Activated CD8-positive, alpha-beta memory T cell treated with anti-CD3 and anti-CD28 coated beads for 48 hours (primary cell): ENCODE results near the gene PTGIR.

Source experiments
- DNase-seq, 3 experiments: peaks; one replicate each; pipeline ENCODE4 v3.0.0-alpha.2; 2020; ENCODE audit warnings: low read depth in 2 of 3, low spot score in 2 of 3

The PTGIR gene

DNA sequence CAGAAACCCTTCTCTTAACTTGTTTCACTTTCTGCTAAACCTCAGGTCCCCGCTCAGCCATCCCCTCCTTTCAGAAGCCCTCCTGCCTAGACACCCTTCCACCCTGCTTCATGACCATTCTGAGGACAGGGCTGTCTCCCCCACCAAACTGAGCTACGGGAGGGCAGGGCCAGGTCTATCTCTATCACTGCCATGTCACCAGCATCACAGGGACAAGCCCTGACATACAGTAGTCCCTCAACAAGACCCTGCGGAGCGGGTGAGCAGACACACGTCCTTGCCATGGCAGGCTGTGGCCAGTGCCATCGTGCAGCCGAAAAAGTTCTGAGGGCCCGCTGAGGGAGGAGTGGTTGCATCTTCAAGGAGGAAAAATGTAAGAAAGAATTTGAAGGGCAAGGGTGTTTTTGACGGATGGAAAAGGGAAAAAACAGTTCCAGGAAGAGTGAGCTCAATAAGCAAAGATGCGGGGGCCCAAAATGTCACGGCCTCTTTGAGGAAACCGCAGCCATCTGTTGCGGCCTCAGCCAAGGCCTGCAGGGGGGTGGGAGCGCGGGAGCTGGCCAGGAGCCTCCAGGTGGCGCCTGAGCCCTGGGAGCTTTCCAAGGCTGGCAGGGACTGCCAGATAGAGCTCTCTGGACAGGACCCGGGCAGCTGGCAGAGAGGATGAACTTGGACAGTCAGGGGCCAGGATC lies 8.1 kb downstream of the PTGIR start:
- DNase-seq: peak in 2 of 3 experiments; percentile 58 to 64

DNA sequence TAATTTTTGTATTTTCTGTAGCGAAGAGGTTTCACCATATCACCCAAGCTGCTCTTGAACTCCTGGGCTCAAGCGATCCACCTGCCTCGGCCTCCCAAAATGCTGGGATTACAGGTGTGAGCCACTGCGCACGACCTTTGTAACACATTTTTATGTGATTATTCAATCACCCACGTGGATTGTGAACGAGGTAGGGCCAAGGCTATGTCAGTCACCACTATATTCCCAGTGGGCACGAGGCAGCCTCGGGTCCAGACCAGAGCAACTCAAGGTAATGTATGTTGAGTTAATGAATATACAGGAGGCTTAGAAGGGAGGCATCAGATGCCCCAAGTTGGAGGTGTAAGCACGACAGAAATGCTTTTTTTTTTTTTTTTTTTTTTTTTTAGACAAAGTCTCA lies 8.9 kb downstream of the PTGIR start:
- no peak for DNase-seq

DNA sequence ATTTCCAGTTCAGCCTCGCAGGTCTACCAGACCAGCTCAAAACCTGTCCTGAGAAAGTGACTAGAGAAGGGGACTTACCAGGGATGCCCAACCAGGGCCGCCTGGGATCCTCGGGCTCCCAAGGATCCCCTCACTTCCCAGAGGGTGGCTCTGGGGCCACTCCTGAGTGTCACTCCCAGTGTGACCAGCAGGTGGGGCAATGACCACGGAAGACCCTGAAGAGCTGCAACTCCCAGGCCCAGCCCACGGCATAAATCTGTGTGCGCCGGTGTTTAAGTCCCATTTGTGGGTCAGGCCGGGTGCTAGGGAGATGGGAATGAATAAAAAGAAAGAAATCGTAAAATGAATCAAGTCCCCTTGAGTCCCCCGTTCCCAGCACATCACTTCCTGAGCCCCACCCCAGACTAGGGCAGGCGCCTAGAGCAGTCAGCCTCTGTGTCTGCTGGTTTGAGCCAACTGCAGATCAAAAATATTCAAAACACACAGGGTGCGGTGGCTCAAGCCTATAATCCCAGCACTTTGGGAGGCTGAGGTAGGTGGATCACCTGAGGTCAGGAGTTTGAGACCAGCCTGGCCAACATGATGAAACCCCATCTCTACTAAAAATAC lies 10.7 kb downstream of the PTGIR start:
- DNase-seq: peak in 2 of 3 experiments; percentile 80 to 86

DNA sequence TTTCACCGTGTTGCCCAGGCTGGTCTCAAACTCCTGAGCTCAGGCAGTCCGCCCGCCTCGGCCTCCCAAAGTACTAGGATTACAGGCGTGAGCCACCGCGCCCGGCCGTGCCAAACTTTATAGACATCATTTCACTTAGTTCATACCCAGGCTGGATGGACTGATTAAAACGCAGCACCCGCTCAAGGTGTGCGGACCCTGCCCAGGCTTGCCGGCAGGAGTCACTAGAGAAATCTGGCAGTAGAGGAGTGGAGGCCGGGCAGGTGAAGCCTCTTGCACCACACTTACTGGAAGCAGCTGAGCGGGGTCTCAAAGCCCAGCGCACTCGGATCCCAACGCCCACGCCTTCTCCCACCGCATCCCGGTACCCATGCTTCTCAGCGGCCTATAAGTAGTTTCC lies 11.4 kb downstream of the PTGIR start:
- DNase-seq: no peak

DNA sequence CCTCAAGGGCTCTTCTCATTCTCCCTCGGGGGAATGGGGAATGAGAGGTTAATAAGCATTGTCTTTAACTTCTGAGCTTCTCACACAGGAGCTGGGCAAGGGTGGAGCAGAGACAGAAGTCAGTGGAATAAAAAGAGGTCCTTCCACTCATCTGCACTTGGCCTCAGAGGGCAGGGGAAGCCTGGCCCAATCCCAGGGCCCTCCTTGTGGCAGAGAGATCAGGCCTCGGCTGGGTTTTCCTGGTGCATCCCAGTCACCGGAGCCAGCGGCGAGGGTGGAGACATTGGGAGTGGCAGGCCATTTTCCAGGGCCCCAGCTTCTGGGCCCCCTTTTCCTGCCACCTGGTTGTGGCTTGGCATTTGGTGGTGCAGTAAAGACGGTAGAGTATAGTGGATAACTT lies 13.1 kb downstream of the PTGIR start:
- DNase-seq: no peak

DNA sequence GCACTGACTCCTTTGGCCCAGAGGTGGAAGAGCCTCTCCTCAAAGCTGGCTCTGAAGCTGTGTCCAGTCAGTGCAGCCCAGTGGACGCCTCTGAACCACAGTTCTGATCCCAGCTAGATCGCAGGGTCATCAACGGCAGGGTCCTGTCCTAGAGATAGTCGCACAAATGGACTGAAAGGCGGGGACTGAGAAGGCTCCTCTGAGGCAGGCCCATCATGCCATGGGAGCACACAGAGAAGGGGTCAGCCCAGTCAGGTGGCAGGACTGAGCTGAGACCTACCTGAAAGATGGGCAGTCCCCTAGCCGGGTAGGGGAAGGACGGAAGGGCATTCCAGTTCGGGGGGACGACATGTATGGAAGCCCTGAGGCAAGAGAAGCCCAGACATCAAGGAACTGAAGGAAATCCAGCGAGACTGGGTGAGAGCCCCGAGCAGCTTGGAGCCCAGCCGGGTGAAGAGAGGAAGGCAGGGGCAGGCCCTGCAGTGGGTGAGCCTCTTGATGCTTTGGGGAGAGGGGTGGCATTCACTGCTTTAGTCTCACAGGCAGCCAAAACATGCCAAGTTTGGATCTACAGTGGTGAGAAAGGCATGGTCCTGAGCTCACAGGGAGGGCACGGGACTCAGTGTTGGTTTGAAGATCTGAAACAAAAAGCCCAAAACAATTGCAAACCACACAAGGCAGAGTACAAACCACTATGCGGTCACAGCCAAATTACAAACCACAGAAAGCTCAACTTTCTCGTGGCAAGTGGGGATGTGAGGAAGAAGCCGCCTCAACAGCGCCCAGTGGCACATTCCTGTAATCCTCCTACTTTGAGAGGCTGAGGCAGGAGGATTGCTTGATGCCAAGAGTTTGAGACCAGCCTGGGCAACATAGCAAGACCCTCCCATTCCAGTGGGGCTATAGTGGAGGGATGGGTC lies 13.8 kb downstream of the PTGIR start:
- no peak for DNase-seq

DNA sequence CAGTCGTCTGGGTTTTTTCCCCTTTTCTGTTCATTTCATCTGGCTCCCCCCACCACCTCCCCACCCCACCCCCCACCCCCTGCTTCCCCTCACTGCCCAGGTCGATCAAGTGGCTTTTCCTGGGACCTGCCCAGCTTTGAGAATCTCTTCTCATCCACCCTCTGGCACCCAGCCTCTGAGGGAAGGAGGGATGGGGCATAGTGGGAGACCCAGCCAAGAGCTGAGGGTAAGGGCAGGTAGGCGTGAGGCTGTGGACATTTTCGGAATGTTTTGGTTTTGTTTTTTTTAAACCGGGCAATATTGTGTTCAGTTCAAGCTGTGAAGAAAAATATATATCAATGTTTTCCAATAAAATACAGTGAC lies 14.5 kb downstream of the PTGIR start:
- DNase-seq: no peak

DNA sequence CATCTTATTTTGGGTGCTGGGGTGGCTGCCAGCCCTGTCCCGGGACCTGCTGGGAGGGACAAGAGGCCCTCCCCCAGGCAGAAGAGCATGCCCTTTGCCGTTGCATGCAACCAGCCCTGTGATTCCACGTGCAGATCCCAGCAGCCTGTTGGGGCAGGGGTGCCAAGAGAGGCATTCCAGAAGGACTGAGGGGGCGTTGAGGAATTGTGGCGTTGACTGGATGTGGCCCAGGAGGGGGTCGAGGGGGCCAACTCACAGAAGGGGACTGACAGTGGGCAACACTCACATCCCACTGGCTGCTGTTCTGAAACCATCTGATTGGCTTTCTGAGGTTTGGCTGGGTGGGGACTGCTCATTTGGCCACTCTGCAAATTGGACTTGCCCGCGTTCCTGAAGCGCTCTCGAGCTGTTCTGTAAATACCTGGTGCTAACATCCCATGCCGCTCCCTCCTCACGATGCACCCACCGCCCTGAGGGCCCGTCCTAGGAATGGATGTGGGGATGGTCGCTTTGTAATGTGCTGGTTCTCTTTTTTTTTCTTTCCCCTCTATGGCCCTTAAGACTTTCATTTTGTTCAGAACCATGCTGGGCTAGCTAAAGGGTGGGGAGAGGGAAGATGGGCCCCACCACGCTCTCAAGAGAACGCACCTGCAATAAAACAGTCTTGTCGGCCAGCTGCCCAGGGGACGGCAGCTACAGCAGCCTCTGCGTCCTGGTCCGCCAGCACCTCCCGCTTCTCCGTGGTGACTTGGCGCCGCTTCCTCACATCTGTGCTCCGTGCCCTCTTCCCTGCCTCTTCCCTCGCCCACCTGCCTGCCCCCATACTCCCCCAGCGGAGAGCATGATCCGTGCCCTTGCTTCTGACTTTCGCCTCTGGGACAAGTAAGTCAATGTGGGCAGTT lies 15.1 kb downstream of the PTGIR start:
- no peak for DNase-seq

DNA sequence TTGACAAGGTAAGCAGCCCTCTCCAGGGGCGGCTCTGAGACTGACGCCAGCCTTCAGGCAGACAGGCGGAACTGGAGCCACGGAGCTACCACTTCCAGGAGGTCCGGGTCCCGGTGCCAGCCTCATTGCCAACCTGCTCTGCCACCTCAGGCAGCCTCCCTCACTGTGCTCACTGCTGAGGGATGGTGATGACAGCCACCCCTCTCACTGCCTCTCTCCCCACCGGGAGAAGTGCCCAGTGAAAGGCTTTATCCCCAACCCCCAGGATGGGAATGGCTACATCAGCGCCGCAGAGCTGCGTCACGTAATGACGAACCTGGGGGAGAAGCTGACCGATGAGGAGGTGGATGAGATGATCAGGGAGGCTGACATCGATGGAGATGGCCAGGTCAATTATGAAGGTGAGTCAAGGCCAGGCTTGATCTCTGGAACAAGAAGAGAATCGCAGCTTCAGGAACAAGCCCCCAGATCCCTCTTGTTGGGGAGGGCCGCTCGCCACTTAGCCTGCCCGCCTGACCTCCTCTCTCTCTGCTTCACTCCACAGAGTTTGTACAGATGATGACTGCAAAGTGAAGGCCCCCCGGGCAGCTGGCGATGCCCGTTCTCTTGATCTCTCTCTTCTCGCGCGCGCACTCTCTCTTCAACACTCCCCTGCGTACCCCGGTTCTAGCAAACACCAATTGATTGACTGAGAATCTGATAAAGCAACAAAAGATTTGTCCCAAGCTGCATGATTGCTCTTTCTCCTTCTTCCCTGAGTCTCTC lies 16.1 kb downstream of the PTGIR start:
- no peak for DNase-seq

DNA sequence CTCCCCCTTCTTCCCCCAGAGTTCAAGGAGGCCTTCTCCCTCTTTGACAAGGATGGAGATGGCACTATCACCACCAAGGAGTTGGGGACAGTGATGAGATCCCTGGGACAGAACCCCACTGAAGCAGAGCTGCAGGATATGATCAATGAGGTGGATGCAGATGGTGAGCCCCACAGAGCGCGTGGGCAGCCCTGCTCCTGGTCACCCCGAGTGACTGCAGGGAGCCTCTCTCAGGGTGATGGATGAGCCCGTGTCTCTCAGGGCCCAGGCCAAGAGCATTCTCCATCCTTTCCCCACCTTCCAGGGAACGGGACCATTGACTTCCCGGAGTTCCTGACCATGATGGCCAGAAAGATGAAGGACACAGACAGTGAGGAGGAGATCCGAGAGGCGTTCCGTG lies 16.7 kb downstream of the PTGIR start:
- DNase-seq: no peak

DNA sequence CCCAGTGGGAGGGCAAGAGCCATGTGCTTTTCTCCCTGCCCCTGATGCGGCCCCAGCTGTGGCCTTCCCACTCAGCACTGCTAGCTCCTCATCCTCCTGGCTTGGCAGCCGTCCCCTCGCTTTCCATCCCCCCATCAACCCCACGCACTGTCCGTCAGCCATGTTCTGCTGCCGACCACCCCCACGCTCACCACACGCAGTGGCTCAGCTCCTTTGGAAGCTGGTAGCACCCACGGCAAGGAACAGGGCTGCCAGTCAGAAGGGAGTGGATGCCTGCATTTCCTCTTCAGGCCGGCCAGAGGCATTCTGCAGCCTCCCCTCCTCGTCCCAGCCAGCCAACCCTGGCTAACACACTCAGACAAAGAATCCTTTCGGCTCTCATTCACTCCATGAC lies 17.4 kb downstream of the PTGIR start:
- no peak for DNase-seq

DNA sequence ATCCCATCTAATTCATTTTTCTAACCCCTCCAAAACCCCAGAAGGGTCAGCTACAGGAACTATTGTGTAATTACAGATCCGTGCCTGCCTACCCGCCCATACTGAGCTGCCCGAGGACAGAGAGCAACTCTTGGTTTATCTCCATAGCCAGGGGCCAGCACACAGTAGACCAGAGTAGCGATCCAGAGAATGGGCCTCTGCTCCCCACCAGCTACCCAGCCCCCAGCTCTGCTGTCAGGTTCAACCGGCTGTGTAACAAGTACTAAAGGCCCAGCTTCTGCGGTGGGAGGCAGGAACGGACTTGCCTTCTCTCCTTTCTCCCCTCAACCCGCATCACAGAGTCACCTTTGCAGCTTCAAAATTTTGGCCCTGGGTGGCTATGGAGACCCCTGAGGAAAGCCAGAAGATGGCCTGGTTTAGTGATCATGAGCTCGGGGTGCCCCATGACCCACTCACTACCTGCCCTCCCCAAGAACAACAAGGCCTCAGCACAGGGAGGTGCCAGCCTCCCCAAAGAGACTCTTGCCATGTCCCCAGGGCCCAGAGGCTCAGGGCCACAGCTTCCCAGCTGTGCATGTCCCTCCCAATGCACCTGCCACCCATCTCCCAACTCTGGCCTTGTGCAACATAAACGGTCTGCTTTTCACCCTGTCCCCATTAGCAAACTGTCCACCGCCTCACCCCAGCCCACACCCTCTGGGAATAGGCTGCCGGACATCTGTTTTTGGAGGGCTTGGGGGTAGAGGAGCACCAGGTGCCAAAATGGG lies 18.0 kb downstream of the PTGIR start:
- DNase-seq: no peak

DNA sequence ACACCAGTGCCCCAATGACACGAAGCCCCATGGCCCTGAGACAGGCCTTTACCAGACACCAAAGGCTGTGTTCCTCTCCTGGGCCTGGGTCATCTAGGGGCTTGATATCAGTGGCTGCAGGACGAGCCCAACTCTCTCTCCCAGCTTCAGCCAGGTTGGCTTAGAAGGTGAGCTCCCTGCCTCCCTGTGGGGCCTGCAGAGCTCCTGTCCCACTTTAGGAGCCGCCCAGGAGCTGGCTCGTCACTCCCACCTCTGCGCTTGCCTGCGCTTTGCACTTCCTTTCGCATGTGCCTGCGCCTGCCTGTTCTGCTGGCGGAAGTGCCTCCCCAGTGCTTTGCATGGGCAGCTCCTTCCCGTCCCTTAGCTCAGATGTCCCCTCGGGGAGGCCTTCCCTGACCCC lies 18.9 kb downstream of the PTGIR start:
- no peak for DNase-seq

DNA sequence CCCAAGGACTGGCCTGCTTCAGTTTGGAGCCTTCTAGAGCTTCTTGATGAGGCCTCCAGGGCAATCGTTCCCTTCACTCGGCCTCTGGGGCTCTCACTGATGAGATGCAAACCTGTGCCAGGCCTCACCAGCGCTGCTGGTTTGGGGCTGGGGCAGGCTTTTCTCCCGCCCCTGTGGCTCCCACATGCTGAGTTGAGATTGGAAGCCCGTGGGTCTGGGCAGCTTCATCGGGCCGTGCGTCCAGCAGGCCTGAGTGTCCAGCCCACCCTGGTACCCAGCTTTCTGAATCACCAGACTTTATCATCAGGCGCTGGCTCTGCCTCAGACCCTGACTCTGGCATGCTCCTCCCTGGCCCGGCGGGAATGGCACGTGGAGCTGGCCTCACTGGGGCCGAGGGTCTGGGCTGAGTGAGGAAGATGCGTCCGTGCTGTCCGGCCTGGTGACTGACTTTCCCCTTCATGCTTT lies 19.5 kb downstream of the PTGIR start:
- DNase-seq: no peak

DNA sequence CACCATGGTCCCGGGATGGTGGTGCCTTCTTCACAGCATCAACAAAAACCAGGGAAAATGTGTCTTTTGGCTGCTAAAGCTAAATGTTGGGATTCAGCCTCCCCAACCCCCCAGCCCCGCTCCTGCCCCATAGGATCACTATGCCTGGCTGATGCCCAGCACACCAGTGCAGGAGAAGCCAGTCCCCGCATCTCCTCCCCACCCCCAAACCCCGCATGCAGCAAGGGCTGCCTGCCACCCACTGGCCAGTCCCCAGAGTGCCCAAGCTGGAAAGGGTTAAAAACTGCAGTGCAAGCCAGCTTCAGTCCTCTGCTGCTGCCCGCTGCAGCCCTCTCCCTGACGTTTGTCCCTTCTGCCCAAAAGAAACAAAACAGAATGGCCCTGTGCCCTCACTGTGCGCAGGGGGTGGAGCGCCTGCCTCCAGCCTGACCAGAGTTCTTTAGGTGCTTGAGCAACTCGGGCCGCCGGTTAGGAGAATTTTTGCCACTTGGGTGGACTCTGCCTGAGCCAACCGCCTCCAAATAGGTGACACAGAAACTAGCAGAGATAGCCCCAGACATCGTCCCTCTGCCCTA lies 20.0 kb downstream of the PTGIR start:
- DNase-seq: no peak

DNA sequence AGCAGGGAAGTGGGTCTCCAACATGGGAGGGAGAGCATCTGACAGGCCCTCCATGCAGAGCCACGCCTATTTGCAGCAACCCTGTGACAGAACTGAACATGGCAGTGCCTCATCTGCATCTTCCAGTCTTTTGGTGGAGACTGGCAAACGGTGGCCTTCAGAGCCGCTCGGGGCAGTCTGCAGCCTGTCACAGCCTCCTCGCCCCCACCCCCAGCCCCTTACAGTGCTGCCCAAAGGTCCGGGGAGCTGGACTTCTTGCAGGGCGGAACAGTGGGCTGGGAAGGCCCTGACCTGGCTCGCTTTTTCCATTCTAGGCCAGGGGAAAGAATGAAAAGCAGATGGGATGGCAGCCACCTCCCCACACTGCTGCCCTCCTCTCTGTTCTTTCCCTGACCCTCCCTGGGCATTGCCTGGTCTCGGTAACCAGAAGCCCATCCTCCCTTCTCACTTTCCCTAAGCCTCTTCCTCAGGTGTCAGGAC lies 21.1 kb downstream of the PTGIR start:
- DNase-seq: no peak

DNA sequence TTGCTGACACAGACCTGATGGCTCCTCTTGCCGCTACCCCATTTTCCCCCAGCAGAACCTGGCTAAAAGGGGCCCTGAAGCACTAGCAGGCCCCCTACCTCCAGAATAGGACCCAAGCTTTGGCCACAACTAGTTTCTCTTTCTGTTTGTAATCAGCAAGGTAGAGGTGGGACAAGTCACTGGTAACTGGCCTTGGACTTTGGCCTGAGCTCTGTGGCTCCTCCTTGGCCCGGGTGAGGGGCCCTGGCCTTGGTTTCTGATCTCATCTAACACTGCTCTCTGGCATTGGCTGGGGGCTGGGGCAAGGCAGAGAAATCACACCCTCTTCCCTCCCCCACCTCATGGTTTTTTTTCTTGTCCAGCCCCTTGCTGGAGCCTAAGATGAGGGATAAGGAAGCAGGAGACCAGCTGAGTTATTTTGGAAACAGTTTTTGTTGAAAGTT lies 21.7 kb downstream of the PTGIR start:
- no peak for DNase-seq

DNA sequence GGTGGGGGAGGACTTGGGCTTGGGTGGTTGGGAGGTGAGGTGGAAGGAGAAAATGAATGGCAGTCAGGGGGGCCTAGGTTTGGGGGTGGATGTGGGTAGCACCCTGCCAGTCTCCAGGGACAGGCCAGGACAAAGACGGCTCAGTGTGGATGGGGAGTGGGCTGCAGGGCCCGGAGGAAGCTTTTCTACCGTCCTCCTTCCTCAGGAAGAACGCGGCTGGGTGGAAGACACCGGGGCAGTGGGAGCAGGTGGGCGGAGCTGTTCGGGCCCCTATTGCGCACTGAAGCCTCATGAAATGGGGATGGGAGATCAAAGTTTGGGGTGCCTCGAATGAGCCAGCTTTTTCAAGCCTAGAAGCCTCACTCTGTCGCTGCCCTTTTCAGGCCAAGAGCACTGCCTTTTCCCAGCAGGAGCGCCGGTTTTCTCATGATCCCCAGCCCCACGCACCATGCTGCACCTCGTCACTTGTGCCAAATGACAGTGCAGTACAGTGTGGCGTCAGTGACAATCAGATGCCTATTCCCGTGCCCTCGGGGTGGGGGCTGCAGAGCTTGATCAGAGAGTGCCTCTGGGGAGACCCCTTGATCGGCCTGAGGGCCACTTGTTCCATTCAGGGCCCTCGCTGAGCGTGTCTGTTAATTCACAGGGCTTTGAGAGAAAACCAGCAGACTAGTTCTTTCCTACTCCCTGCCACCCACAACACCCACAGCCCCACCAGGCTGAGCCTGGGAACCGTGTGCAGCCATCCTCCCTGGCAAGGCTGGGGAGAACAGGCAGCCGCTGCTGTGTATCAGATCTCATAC lies 22.3 kb downstream of the PTGIR start:
- DNase-seq: no peak
